Neuronal stem cell (in vitro differentiated cells): ENCODE results near the gene AKR1C3.
A peak's percentile ranks its signal among the peaks of the same experiment; 100 is the strongest.
"Not testable (repeated sequence)": the region's sequence is repeated elsewhere in the genome, so short reads cannot be mapped to it uniquely, and the experiment has no call there.

Experiments
- DNase-seq: peaks from one replicate; pipeline ENCODE4 v3.0.0-alpha.2; 2013; ENCODE audit warnings: low spot score
- H2AFZ ChIP-seq: one replicate; pipeline ENCODE4 v1.6.1; 2013; ENCODE audit warnings: mild to moderate bottlenecking, low read length, inconsistent platforms
- H2AK5ac ChIP-seq: 2 replicates; pipeline ENCODE4 v1.6.1; 2013; ENCODE audit warnings: low read depth, mild to moderate bottlenecking, inconsistent platforms, low read length, moderate library complexity, mixed read lengths
- H2BK120ac ChIP-seq: 2 replicates; pipeline ENCODE4 v1.6.1; 2013; ENCODE audit warnings: low read depth, mild to moderate bottlenecking, inconsistent platforms, low read length, moderate library complexity, mixed read lengths
- H2BK12ac ChIP-seq: one replicate; pipeline ENCODE4 v1.6.1; 2013; ENCODE audit warnings: low read length, inconsistent platforms
- H2BK15ac ChIP-seq: 2 replicates; pipeline ENCODE4 v1.6.1; 2013; ENCODE audit warnings: mild to moderate bottlenecking, low read length, inconsistent platforms, mixed read lengths
- H2BK5ac ChIP-seq: one replicate; pipeline ENCODE4 v1.6.1; 2013; ENCODE audit warnings: inconsistent platforms, mild to moderate bottlenecking, low read length, moderate library complexity
- H3K14ac ChIP-seq: one replicate; pipeline ENCODE4 v1.6.1; 2013; ENCODE audit warnings: low read length, inconsistent platforms
- H3K18ac ChIP-seq: 2 replicates; pipeline ENCODE4 v1.6.1; 2013; ENCODE audit warnings: low read length, inconsistent platforms
- H3K23ac ChIP-seq: 2 replicates; pipeline ENCODE4 v1.6.1; 2013; ENCODE audit warnings: low read depth, mild to moderate bottlenecking, mixed read lengths, low read length, inconsistent platforms; ENCODE audit not compliant: poor library complexity
- H3K27ac ChIP-seq: replicated peaks from 3 replicates; pipeline ENCODE4 v1.5.1; 2013; ENCODE audit warnings: low read length, inconsistent platforms
- H3K27me3 ChIP-seq, 3 experiments: 2 replicates each; pipeline ENCODE4 v1.6.1; 2013; ENCODE audit warnings: low read length in 3 of 3, mild to moderate bottlenecking in 2 of 3, inconsistent platforms in 1 of 3, low read depth in 1 of 3, mixed read lengths in 1 of 3, moderate library complexity in 1 of 3; ENCODE audit not compliant: control insufficient read depth in 3 of 3, insufficient read depth in 3 of 3
- H3K36me3 ChIP-seq, 2 donors: replicated peaks in 1 of 2; 2 replicates each; pipeline ENCODE4 v1.6.1; 2013; ENCODE audit warnings: low read length in 2 of 2; ENCODE audit not compliant: control insufficient read depth in 2 of 2, insufficient read depth in 2 of 2
- H3K4ac ChIP-seq: 2 replicates; pipeline ENCODE4 v1.6.1; 2013; ENCODE audit warnings: inconsistent platforms, mild to moderate bottlenecking, low read length, moderate library complexity
- H3K4me1 ChIP-seq, 2 donors: 1 replicate in 1 of 2; 2 replicates in 1 of 2; pipeline ENCODE4 v1.6.1; 2013; ENCODE audit warnings: low read length in 2 of 2, low read depth in 1 of 2; ENCODE audit not compliant: control insufficient read depth in 2 of 2, insufficient read depth in 1 of 2
- H3K4me2 ChIP-seq: one replicate; pipeline ENCODE4 v1.6.1; 2013; ENCODE audit warnings: mild to moderate bottlenecking, low read length, inconsistent platforms; ENCODE audit not compliant: insufficient read depth, poor library complexity, severe bottlenecking
- H3K4me3 ChIP-seq, 2 donors: 2 replicates each; pipeline ENCODE4 v1.5.1; 2013; ENCODE audit warnings: low read length in 2 of 2, mild to moderate bottlenecking in 2 of 2, inconsistent platforms in 1 of 2, moderate library complexity in 1 of 2
- H3K79me1 ChIP-seq: one replicate; pipeline ENCODE4 v1.6.1; 2013; ENCODE audit warnings: low read depth, mild to moderate bottlenecking, inconsistent platforms, low read length, moderate library complexity
- H3K9ac ChIP-seq: one replicate; pipeline ENCODE4 v1.6.1; 2013; ENCODE audit warnings: mild to moderate bottlenecking, low read depth, low read length, inconsistent platforms; ENCODE audit not compliant: poor library complexity
- H3K9me3 ChIP-seq, 2 donors: replicated peaks in 1 of 2; 2 replicates each; pipeline versions ENCODE3 to v1.6.1; 2013; ENCODE audit warnings: low read length in 2 of 2, mild to moderate bottlenecking in 2 of 2, inconsistent platforms in 1 of 2, low read depth in 1 of 2, mixed read lengths in 1 of 2, moderate library complexity in 1 of 2; ENCODE audit not compliant: control insufficient read depth in 2 of 2, insufficient read depth in 1 of 2
- H4K8ac ChIP-seq: one replicate; pipeline ENCODE4 v1.6.1; 2013; ENCODE audit warnings: low read depth, mild to moderate bottlenecking, inconsistent platforms, low read length, moderate library complexity
- H4K91ac ChIP-seq: one replicate; pipeline ENCODE4 v1.6.1; 2013; ENCODE audit warnings: low read length, low read depth, mild to moderate bottlenecking, inconsistent platforms; ENCODE audit not compliant: poor library complexity
- WGBS, 2 donors: extraction: QIAGEN DNeasy Blood & Tissue Kit; methylation state at CpG; one replicate each; pipeline ENCODE4 v1.1.7; 2013; ENCODE audit warnings: missing lambda C conversion rate in 2 of 2, mixed read lengths in 1 of 2; ENCODE audit not compliant: insufficient read length in 2 of 2, insufficient replicate concordance in 1 of 2; ENCODE audit errors: extremely low coverage in 2 of 2; 5-methylcytosine and 5-hydroxymethylcytosine counted together

Gene AKR1C3

GRCh38 chr10:5047912-5048628, 46.1 kb upstream of the AKR1C3 start:
- Histone ChIP-seq H4K8ac (no peak overlapping the region), H2BK15ac (no peak overlapping the region), H3K23ac (no peak overlapping the region), H3K36me3 (no peaks in the 10 kb centered on the region), H2BK12ac (no peak overlapping the region), H3K9ac (no peak overlapping the region), H3K4me2 (no peak overlapping the region), H3K4me3 (no peak overlapping the region), H2BK120ac (no peak overlapping the region), H3K27ac (no peak overlapping the region), H3K4ac (no peak overlapping the region), H2AK5ac (no peak overlapping the region), H3K4me1 (no peaks in the 10 kb centered on the region), H4K91ac (no peak overlapping the region), H2AFZ (no peak overlapping the region), H3K79me1 (no peaks in the 10 kb centered on the region), H3K18ac (no peak overlapping the region), H3K9me3 (peaks cover 0 to 2% of the 10 kb centered on the region in 2 donors), H3K14ac (no peak overlapping the region), H3K27me3 (no peaks in the 10 kb centered on the region), H2BK5ac (no peak overlapping the region)
- no peak for DNase-seq
- no CpG with 5 or more reads among the region's 1 CpG for WGBS, 2 donors

DNA sequence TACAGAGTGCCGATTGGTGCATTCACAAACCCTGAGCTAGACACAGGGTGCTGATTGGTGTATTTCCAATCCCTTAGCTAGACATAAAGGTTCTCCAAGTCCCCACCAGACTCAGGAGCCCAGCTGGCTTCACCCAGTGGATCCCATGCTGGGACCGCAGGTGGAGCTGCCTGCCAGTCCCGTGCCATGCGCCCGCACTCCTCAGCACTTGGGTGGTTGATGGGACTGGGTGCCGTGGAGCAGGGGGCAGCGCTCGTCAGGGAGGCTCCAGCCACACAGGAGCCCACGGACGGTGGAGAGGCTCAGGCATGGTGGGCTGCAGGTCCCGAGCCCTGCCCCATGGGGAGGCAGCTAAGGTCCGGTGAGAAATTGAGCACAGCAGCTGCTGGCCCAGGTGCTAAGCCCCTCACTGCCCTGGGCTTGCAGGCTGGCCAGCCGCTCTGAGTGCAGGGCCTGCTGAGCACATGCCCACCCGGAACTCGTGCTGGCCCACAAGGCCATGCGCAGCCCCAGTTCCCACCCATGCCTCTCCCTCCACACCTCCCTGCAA, 41.2 kb upstream of the AKR1C3 start:
- H3K27ac ChIP-seq, H3K4ac ChIP-seq, H3K79me1 ChIP-seq, H3K23ac ChIP-seq, H3K4me1 ChIP-seq, H3K9me3 ChIP-seq, H2BK120ac ChIP-seq, H4K91ac ChIP-seq, H3K9ac ChIP-seq, H3K27me3 ChIP-seq, H3K18ac ChIP-seq, H2BK15ac ChIP-seq, H2AFZ ChIP-seq, DNase-seq, H3K4me2 ChIP-seq, H4K8ac ChIP-seq, H2AK5ac ChIP-seq, H3K4me3 ChIP-seq, H3K36me3 ChIP-seq, H2BK5ac ChIP-seq: not testable (repeated sequence)
- H3K14ac ChIP-seq: peak overlapping the region; percentile 38
- H2BK12ac ChIP-seq: peak overlapping the region; percentile 73
- WGBS, 2 donors: no CpG with 5 or more reads among the region's 16 CpGs

DNA sequence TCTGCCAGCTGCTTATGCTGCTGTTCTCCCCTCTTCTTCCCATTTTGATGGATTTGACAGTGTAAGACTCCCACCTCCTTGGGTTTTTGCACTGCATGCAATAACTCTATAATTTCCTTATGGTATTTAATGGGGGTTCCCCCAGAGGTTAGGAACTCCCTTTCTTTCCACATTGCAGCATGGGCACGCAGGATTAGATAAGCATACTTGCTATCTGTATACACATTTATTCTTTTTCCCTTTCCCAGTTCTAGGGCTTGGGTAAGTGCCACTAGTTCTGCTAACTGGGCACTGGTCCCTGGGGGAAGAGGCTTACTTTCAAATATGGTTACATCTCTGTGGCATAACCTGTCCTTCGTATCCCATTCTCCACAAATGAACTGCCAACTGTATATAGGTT, 39.4 kb upstream of the AKR1C3 start:
- not testable (repeated sequence) for H3K14ac ChIP-seq, H3K9ac ChIP-seq, H3K4me1 ChIP-seq, H4K8ac ChIP-seq, H2BK15ac ChIP-seq, H2AK5ac ChIP-seq, H3K4ac ChIP-seq, H2BK120ac ChIP-seq, H2BK12ac ChIP-seq, H3K79me1 ChIP-seq, H4K91ac ChIP-seq, H3K4me2 ChIP-seq, H3K4me3 ChIP-seq, DNase-seq, H3K23ac ChIP-seq, H3K18ac ChIP-seq, H3K27me3 ChIP-seq, H3K27ac ChIP-seq, H2AFZ ChIP-seq, H3K9me3 ChIP-seq, H3K36me3 ChIP-seq, H2BK5ac ChIP-seq
- no CpG with 5 or more reads among the region's 2 CpGs for WGBS, 2 donors

GRCh38 chr10:5059267-5059666, 34.9 kb upstream of the AKR1C3 start:
- not testable (repeated sequence) for H4K91ac ChIP-seq, DNase-seq, H3K4me3 ChIP-seq

More at GRCh38 chr10:5059267-5059666, 34.9 kb upstream of the AKR1C3 start:
- H2BK15ac ChIP-seq, H2AFZ ChIP-seq, H3K79me1 ChIP-seq, H2BK12ac ChIP-seq, H3K27me3 ChIP-seq, H3K9ac ChIP-seq, H3K14ac ChIP-seq, H3K4me1 ChIP-seq, H3K36me3 ChIP-seq, H3K9me3 ChIP-seq, H3K4ac ChIP-seq, H3K4me2 ChIP-seq, H2BK5ac ChIP-seq, H2AK5ac ChIP-seq, H3K27ac ChIP-seq, H2BK120ac ChIP-seq, H3K23ac ChIP-seq, H3K18ac ChIP-seq, H4K8ac ChIP-seq: not testable (repeated sequence)
- no CpG with 5 or more reads among the region's 8 CpGs for WGBS, 2 donors
